HS-5 (cell line): ENCODE results near the gene ROBO1.

Experiments used
- DNase-seq: peaks from one replicate; pipeline ENCODE4 v3.0.0-alpha.2; 2012; ENCODE audit warnings: low read depth

Gene ROBO1

GRCh38 chr3:78839693-78840092 is 928.1 kb downstream of the ROBO1 start:
- no peak for DNase-seq

- DNase-seq, result no peak
Measured at GRCh38 chr3:78838362-78838761, 929.4 kb downstream of the ROBO1 start.

- DNase-seq, result no peak
Measured at GRCh38 chr3:78834910-78835309, 932.9 kb downstream of the ROBO1 start.

GRCh38 chr3:78832785-78833204 is 935.0 kb downstream of the ROBO1 start:
- no peak for DNase-seq

- DNase-seq, result no peak
Measured at GRCh38 chr3:78831446-78831972, 936.3 kb downstream of the ROBO1 start.

- no peak for DNase-seq
Measured at GRCh38 chr3:78830470-78830869, 937.3 kb downstream of the ROBO1 start.

GRCh38 chr3:78827618-78828017 is 940.2 kb downstream of the ROBO1 start:
- DNase-seq, result no peak

- DNase-seq, result no peak
Measured at GRCh38 chr3:78825858-78826215, 942.0 kb downstream of the ROBO1 start.

- no peak for DNase-seq
Measured at GRCh38 chr3:78825118-78825857, 942.5 kb downstream of the ROBO1 start.

- DNase-seq, result no peak
Measured at GRCh38 chr3:78823859-78824258, 943.9 kb downstream of the ROBO1 start.

GRCh38 chr3:78823434-78823833 is 944.4 kb downstream of the ROBO1 start:
- no peak for DNase-seq

GRCh38 chr3:78822726-78823125 is 945.1 kb downstream of the ROBO1 start:
- DNase-seq, result no peak

GRCh38 chr3:78820542-78820941 is 947.3 kb downstream of the ROBO1 start:
- no peak for DNase-seq

GRCh38 chr3:78818161-78818985 is 949.4 kb downstream of the ROBO1 start:
- no peak for DNase-seq

GRCh38 chr3:78814893-78815562 is 952.8 kb downstream of the ROBO1 start:
- no peak for DNase-seq

GRCh38 chr3:78812166-78812565 is 955.6 kb downstream of the ROBO1 start:
- no peak for DNase-seq

GRCh38 chr3:78809966-78810365 is 957.8 kb downstream of the ROBO1 start:
- DNase-seq, result no peak

- DNase-seq, result no peak
Measured at GRCh38 chr3:78804251-78805037, 963.4 kb downstream of the ROBO1 start.

- DNase-seq, result no peak
Measured at GRCh38 chr3:78802562-78802930, 965.3 kb downstream of the ROBO1 start.

GRCh38 chr3:78801926-78802561 is 965.8 kb downstream of the ROBO1 start:
- DNase-seq, result no peak

GRCh38 chr3:78799681-78800080 is 968.1 kb downstream of the ROBO1 start:
- no peak for DNase-seq
